ENCODE results near the gene TMEM63C.
"Not testable (repeated sequence)": the region's sequence is repeated elsewhere in the genome, so short reads cannot be mapped to it uniquely, and the experiment has no call there.

TMEM63C gene

DNA sequence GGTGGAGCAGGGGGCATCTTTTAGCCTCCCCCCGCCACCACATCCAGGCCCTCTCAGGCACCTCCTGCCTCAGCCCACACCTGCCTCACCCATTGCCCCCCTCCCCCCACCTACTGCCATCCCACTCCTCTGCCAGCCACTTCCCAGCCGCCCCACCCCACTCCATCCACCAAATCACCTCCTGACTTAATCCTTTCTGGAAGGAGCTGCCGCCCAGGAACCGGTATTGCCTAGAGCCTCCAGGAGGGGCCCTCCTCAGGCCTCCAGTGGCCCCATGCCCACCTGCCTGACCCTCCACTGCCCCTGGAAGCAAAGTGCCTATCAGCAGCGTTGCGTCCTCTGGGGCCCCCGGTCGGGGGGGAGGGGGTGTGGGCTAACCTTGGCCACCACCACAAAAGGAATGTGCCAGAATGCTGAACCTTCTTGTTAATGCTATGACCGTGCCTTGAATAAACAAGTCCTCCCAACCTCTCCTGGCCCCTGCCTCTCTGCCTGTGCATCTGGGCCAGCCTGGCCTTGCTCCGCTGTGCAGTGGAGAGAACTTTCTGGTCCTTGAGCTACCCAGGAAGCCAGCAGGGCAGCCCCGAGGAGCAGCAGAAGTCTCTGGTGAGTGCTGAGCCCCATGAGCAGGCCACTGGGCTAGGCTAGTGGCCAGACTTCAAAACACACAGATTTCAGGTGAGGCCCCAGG, 77.6 kb downstream of the TMEM63C start:
- no peak for DNase-seq

DNA sequence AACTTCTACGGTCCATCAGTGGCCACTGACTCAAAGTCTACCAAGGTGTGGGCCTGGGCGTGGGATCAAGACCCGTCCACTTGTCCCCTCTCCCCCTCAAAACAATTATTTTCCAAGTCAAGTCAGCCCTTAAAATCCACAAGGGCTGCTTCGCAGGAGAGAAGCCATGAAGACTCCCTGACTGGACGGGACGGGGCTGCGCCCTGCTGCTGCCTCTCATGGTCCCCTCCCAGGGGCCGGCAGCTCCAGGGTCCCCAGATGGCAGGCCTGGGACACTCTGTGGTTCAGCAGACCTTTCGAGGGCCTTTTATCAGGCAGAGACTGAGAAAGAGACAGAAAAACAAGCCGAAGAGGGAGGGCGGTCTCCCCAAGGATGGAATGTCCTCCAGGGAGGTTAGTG, 78.6 kb downstream of the TMEM63C start:
- no peak for DNase-seq

DNA sequence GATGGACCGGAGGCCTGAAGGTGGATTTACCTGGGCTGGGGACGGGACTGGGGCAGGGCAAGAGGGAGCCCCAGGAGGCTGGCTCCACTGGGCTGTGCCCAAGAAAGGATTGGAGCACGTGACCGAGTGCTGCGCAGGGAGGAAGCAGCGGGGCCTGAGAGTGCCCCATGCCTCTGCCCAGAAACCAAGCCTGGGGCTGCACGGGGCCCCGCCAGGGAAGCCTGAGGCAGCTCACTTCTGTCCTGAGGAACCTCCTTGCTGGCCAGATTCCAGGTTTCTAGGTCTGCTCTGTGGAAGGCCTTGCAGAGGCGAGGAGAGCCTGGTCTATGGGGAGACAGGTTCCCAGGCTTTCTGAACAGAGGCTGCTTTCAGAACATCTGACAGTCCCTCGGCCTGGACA, 79.0 kb downstream of the TMEM63C start:
- DNase-seq: peak in 1 of 3 donors; percentile 12

DNA sequence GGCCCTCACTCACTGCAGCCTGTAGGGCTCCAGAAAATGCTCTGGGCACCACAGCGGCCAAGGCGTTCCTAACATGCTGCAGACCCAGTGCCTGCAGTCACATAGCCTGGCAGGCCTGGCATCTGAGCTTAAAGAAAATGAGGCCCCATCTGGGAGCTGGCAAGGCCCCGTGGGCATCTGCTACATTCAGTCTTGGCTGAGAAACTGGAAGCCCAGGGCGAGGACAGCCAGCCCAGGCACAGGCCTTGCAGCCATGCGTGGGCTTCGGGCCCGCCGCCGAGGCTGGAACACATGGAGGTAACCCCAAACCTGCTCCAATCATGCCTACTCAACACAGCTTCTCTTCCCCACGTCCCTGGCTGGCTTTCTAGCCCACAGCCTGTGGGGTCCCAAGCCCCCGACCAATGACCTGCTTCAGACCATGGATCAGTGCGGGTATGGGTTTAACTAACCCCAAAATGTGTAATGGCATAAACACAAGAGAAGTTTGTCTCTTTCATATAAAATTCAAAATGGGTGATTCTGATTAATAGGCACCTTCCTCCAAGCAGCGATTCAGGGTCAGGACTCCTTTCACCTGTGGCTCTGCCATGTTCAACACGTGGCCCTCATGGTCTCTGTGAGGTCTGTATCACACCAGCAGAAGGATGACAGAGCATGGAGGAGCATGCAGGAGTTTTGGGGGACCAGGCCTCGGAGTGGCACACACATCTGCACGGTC, 83.0 kb downstream of the TMEM63C start:
- DNase-seq: no peak

DNA sequence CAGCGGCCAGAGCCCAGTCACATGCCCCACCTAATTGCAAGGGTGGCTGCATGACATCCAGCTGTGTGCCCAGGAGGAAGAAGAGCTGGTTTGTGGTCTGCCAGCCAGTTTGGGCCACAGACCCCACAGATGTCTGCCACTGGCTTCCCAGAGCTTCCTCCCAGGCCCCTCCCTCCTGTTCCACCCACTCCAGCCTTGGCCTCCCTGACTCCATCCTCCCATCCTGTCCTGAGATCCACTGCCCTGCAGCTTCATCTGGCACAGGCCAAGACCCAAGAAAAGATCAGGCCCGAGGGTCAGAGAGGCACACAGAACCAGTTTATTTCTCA, 83.6 kb downstream of the TMEM63C start:
- no peak for DNase-seq

DNA sequence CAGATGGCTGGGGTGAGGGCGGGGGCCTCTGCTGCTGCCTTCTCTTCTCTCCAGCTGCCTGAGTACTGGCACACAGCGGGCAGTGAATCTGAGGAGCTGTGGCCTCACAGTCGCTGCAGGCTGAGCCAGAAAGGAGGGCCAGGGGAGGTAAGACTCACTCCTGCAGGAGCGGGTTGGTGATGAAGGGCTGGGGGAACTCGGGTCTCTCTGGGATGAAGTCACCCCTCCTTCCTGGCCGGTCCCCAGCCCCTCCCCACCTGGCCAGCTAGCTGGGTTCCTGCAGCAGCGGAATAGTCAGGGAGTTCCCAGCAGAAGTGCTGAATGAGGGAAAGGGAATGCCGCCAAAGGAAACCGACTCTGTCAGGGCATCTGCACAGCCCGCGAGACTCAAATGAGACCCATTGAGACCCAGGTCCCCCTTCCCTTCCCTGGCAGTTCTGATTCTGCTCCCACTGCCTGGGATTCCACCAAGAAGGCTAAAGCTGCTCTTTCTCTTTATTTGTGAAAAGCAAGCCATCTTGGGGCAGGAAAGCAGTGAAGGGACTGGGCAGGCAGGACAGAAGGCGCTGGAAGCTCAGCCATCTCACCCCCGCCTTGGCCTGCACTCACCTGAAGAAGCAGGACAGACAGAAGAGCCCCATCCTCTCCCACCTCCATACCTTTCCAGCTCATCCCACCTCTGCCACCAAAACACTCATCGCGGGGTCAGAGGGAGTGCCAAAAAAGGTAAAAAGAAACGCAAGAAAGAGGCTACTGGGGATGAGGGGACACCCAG, 84.2 kb downstream of the TMEM63C start:
- no peak for DNase-seq

DNA sequence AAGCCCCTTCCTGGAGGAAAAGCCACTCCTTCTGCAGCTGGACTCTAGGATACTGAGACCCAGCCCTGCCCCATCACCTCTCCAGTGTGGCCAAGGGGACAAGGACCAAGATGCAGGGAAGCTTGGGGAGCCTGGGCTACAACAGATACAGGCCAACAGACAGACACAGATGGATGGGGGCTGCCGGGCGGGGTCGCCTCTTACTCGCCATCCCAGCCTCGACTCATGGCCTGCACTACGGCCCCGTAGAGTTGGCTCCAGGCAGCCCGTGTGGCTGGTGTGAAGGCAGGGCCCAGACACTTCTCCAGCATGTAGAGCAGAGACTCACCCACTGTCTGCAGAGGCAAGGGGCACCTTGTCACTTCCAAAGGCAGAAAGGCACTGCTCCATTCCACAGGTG, 84.7 kb downstream of the TMEM63C start:
- DNase-seq: no peak

DNA sequence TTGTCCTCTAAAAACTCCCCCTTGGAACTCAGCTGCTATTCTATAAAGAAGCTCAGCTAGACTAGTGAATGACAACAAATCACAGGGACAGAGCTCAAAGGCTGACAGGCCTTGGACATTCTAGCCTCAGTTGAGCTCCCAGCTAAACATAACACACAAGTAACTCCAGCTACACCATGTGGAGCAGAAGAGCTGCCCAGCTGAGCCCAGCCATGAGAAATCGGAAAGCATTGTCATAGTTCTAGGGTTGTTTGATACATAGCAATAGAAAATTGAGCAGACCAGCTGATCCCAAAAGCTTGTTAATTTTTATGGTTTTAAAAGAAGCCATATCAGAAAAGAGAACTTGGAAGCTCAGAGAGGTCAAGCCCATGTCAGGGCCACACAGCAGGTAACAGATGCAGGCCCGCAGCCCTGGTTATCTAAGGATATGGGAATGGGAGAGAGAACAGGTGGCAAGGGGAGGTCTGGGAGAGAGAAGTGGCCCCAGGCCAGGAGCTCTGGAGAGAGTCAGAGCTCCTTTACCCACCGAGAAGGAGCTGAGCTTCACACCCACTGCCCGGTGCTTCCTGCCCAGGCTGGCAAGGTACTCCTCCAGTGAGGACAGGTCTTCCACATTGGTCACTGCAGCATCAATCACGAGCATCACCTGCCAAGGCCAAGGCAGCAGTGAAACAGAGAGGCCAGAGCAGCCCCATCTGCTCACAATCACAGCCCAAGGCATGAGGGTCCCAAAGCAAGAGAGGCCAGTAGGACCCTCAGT, 86.5 kb downstream of the TMEM63C start:
- DNase-seq: no peak

DNA sequence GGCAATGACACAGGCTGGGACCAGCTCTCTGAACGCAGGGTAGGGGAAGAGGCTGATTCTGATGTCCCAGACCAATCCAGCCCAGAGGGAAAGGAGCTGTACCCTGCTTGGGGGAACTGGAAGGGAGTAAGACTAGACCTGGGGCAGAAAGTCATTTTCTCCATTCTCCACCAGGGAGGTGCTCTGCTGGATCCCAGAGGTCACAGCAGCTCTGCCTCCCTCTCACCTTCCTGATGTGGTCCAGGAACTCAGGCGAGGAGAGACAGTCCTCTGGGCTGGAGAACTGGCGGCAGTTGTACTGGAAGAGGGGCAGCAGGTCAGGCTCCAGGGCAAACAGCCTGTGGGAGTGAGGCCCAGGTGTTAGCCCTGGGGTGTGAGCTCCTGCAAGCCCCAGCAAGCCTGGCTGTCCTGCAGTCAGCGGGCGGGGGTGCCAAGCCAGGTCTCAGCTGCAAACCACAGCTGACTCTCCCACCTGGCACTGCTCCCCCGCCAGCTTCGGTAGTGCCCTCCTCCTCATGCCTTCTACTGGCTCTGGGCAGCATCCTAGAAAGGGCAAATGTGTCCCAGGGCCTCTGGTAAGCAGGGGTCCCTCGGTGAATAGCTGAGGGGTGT, 87.5 kb downstream of the TMEM63C start:
- DNase-seq: no peak

DNA sequence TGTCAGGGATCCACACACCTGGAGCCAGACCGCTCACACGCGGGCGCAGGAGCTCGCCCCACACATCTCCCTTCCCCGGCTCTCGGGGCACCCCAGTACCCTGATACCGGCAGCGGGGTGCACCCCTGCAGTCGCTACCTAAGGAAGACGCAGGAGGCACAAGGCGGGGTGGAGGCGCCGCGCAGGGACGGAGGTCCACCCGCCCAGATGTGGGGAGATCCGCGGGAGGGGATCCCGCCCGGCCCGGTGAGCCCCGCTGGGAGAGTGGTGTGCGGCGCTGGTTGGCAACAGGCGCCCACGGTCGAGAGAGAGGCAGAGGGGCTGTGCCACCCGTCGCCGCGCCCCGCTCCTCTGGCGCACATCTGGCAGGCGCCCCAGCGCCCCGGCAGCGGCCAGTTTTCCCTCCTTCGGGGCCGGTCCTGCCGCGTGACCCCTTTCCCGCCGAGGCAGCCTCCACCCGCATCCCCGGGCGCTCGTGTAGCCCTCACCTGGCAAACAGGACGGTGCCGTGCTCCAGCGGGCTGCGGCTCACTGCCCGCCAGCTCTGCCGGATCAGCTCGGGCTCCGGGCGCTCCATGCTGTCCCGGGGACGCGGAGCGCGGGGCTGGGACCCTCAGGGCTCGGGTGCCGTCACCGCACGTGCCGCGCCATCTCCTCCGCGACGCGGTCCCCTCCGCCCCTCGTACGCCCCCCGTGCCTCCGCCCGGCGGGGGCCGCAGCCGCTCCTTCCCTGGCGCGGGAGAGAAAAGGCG, 88.9 kb downstream of the TMEM63C start:
- DNase-seq: no peak

DNA sequence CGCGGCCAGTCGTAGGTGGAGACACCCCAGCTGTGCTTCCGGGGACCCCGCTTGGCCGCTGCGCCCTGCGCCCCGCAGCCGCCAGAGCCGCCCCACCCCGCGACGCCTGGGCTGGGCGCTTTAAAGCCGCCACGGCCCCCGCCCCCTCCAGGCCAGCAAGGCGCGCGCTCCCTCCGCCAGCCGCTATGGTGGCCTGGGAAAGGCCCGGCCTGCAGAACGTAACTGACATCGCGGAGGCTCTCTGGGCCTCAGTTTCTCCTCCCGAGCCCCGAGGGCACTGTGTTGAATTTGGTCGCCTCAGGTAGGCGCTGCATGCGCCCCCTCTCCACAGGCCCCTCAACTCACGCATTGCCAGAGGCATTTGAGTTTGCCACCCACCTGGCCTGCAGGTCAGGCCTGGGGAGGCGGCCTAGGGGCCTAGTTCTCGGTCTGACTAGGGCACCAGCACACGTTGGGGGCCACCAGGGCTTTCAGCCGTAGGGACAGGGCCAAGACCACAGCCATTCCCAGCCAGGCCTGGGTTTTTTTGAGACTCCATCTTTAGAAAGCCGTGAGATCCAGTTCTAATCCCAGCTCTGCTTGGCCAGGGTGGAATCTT, 89.6 kb downstream of the TMEM63C start, which contains the start of gene NGB:
Gene NGB (minus strand): TSS at position 94 of the 598 bp plus-strand sequence. CDS start 269 bp downstream, outside the sequence.
- no peak for DNase-seq

DNA sequence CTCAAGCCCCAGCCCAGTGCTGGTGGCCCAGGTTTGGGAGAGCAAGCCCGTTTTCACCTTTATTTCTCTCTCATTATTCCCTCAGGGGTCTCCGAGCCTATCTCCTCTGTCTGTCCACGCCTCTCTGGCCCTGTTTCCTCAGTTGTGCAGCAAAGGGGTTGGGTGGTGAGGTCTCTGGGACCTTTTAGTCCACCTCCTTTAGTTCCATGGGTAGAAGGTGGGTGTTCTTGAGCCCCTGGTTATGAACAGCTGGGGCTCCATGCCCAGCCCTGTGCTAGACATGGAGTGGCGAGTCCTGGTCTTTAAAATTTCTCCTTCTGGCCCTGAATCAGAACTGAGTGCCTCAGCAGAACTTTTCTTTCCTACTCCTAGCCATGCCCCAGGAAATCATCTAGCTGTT, 90.7 kb downstream of the TMEM63C start:
- no peak for DNase-seq

DNA sequence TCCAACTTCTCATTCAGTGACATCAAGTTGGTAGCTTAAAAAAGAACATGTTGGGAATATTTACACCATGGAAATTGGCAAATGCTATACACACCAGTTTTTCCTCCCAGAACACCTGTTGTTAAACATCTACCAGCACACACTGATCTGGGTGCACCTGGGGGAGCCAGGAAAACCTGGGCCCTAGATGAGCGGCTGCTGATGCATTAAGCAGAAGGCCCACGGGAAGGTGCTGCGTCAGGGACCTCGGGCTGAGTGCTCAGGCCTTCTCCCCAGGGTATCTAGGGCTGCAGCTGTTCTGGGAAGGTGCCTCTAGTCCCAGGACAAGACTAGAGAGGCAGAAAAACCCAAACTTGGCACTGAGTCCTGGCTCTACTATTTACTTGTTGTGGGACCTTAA, 92.2 kb downstream of the TMEM63C start:
- DNase-seq: no peak

DNA sequence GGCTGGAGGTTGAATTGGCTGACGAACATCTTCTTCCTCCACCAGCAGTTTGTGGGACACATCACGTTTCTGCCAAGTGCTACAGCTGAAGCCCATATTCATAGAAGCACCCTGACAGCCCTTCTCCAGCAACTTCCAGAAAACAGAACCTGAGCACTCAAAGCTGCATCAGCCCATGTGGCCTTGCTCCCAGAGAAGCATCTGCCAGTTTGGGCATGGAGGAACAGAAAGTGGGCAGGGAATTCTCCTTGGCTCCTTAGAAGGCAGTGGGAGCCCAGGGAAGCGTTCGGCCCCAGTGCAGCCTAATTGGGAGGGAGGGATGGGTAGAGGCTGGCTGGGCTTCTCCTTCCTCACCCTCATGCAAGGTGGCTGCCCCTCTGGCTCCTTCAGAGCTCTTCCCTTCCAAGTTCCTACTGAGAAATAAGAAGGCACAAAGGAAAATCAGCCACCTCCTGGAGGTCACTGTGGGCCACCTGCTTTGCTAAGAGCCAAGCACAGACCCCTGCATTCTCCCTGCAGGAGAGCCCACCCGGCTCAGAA, 93.5 kb downstream of the TMEM63C start:
- no peak for DNase-seq

DNA sequence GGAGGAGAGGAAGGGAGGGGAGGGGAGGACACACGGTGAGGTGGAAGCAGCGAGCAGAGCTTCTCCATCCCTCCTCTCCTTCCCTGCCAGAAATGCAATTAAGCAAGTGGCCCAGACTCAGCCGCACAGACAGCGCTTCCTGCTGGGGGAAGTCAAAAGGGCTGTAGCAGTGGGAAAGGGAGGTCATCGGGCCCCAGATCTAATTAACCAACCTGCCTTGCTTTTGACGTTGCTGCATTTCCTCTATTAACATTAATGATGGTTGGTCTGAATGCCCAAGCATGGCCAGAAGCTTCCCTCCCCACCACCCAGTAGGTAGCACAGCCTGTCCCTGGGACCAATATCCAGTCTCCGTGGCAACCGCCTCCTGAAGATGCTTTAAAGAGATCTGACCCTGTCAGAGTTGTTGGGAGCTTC, 94.0 kb downstream of the TMEM63C start:
- no peak for DNase-seq

DNA sequence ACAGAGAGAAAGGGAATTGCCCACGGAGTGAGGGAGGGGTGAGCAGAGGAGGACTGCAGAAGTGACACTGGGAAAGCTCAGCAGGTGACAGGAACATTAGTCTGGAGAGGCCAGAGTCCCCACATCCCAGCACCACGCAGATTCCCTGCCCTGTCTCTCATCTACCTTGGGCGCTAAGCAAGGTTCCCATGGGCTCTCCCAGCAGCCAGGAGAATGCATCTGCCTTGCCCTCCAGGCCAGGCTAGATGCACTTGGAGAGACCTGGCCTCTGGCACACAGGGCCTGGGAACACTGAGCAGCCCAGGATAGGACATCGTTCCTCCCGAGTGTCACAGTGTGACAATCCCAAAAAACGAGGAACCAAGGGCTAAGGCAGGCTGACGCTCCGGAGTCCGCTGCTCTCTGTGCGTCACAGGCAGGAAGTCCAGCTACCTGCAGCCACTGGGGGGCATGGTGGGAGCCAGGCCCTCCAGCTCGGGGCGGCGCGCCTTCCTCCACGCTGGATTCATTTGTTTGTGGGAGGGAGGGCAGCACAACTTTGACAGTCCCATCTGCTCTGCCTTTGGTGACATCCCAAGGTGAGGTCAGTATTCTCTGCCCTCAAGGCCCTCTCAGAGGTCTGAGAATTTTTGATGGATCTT, 94.8 kb downstream of the TMEM63C start:
- DNase-seq: no peak

DNA sequence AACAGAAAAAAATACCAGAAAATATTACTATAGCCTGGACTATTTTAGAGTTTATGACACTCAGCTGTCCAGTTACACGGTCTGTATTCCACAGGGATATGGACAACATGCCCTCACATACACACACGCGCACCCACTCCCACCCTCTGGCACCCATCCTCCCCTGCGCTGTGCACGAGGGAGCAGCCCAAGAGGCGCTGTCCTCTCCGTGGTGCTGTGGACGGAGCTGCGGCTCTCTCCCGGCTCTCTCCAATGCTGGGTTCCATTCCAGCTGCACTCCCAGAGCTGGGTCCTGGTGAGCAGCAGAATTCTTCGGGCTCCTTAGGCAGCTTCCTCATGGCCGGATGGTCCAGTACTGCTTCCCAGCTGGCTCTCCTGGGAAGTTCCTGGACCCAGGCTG, 95.4 kb downstream of the TMEM63C start:
- no peak for DNase-seq

DNA sequence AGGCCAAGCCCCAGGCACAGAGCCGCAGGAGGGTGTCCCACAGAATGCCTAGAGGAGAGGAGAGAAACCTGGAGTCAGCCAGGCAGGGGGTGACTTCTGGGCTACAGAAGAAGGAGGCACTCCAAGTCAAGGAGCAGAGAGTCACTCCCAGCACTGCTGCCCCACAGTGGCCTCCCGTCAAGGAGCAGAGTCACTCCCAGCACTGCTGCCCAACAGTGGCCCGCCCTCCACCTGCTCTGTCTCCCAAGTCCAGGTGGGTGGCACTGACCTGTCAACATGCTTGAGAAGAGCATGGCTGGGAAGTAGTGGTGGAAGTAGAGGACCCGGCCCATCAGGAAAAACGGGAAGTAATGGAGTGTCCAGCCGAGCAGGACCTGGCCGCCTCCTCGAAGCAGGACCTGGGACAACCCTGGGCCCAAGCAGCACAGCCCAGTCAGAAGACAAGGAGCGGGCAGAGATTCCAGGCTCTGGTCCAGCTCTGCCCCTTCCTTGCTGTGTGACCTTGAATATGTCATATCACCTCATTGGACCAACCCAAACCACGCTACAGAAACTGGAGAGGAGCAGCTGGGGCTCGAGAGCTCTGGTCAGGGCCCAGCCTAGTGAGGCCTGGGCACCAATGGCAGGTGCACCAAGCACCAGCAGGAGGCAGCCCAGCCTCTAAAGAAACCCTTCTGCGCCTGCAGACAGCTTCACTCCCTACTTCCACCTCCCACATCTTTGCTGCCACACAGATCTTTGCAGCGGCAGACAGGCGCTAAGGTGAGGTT, 97.0 kb downstream of the TMEM63C start:
- DNase-seq: no peak

DNA sequence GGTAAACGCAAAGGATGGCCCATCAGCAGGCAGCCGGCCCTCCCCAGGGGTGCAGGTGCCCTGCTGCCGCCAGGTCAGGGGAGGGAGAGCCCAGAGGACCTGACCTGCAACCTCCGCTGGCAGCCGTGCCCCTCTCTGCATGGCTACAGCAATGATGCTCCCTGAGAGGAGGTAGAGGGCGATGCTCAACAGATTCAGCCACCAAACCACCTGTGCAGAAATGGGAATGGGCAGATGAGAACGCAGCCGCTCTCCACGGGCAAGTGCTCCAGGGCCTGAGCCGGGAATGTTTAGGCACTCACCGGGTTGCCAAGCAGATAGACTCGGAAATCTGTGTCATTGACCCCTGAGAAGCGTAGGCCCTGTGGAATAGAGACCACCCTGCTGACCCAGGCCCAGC, 98.1 kb downstream of the TMEM63C start:
- no peak for DNase-seq

DNA sequence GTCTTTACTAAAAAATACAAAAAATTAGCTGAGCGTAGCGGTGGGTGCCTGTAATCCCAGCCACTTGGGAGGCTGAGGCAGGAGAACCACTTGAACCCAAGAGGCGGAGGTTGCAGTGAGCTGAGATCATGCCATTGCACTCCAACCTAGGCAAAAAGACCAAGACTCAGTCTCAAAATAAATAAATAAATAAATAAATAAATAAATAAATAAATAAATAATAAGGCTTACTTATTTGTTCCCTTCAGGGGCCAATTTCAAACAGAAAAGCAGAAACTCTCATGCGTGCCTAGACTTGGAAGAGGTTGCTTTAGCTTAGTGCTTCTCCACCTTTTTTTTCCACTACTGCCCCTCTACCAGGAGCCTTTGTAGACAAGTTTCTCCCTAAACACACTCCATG, 99.3 kb downstream of the TMEM63C start:
- not testable (repeated sequence) for DNase-seq

Data from suppressor macrophage treated with lipopolysaccharide for 1 hour (primary cell).